Ovary (tissue), 9 donors: ENCODE data around the gene DKK3. TPM values are rescaled to one million over a fixed set of nuclear protein-coding genes. Genes with fewer than 3 reads are reported as not detected.

Source experiments
- DNase-seq, 5 donors: peaks; one replicate each; pipeline ENCODE4 v3.0.0-alpha.2; 2019 to 2020
- H3K27ac ChIP-seq, 2 donors: fragments of 200-600 bp; one replicate each; pipeline versions ENCODE4 v1.5.1 to v1.8.0; 2019 to 2022
- H3K27me3 ChIP-seq: fragments of 200-600 bp; one replicate; pipeline ENCODE4 v1.8.0; 2022
- H3K36me3 ChIP-seq: fragments of 200-600 bp; sonication (generic); one replicate; pipeline ENCODE4 v1.5.1; 2019
- H3K4me1 ChIP-seq: one replicate; pipeline ENCODE4 v1.8.1; 2013; ENCODE audit warnings: mild to moderate bottlenecking, moderate library complexity; ENCODE audit not compliant: insufficient read depth
- H3K4me3 ChIP-seq: fragments of 200-600 bp; sonication (generic); one replicate; pipeline ENCODE4 v1.5.1; 2017
- H3K9me3 ChIP-seq, 2 donors: fragments of 200-600 bp in 1 of 2; sonication (generic) in 1 of 2; one replicate each; pipeline versions ENCODE4 v1.5.1 to v1.8.1; 2013 to 2019; ENCODE audit warnings: mild to moderate bottlenecking in 1 of 2, moderate library complexity in 1 of 2
- EP300 ChIP-seq: sonication (generic); formaldehyde crosslinking; IDR thresholded peaks from one replicate; pipeline ENCODE4 v1.6.1; 2017; ENCODE audit warnings: antibody characterized with exemption
- POLR2A ChIP-seq: fragments of 450-650 bp; IDR thresholded peaks from one replicate; pipeline ENCODE4 v1.6.1; 2017; ENCODE audit warnings: antibody characterized with exemption, mild to moderate bottlenecking, moderate library complexity
- WGBS, 3 donors: extraction: QIAGEN DNeasy Blood & Tissue Kit in 1 of 3; methylation state at CpG; one replicate each; pipeline versions ENCODE4 v1.1.5 to v1.1.7; 2013 to 2017; 5-methylcytosine and 5-hydroxymethylcytosine counted together
- intact Hi-C, 4 donors: fragments of 100-400 bp; cut with DNase I; formaldehyde crosslinking; loops; one replicate each; pipeline versions ENCODE4 v1.11.0 to v1.15.1; 2022 to 2023
- polyA plus RNA-seq, 2 donors: library from polyadenylated mRNA; stranded (reverse); fragments of 200-250 nt in 1 of 2; fragments of 350-450 nt in 1 of 2; fragmentation: Illumina TruSeq in 1 of 2; extraction: RNeasy Lipid Tissue Mini Kit (QIAGEN cat#74804) in 1 of 2; gene quantifications; one replicate each; pipeline ENCODE4 v1.2.3, GENCODE V29; 2013 to 2014
- total RNA-seq, 7 donors: library from RNA; depleted of rRNA in 2 of 7; stranded (reverse); fragments of >200 nt in 2 of 7; fragmentation: NEBNext Ultra II Directional in 3 of 7; extraction: Animal tissue kit (Norgen Biotek cat#: 25700) in 3 of 7; gene quantifications; one replicate each; pipeline versions ENCODE4 v1.1.0 to v1.2.4, GENCODE V29; 2016 to 2023
- TF ChIP-seq, protein P1 (sequence below), 3 donors: fragments of 450-650 bp in 2 of 3; fragments of 200-600 bp in 1 of 3; IDR thresholded peaks; one replicate each; pipeline versions ENCODE4 v1.5.1 to v1.8.0; 2016 to 2022; ENCODE audit warnings: antibody characterized with exemption in 3 of 3, mild to moderate bottlenecking in 1 of 3
- donor health status: DM: no; HTN: no; CAD: no; lungs with moderate emphysema.
- donor health status: DM: no; HTN: no; CAD: no.
- donor health status: Bipolar disorder and iron deficiency.
- donor health status: DM: yes; HTN: yes; CAD: no.
- donor health status: DM: no; HTN: no; CAD: no.
- donor health status: DM: yes; HTN: yes; CAD: no.

The DKK3 gene
- total and polyA plus RNA-seq, 9 donors = 33.9 to 255 (median 62.8) TPM

DNA sequence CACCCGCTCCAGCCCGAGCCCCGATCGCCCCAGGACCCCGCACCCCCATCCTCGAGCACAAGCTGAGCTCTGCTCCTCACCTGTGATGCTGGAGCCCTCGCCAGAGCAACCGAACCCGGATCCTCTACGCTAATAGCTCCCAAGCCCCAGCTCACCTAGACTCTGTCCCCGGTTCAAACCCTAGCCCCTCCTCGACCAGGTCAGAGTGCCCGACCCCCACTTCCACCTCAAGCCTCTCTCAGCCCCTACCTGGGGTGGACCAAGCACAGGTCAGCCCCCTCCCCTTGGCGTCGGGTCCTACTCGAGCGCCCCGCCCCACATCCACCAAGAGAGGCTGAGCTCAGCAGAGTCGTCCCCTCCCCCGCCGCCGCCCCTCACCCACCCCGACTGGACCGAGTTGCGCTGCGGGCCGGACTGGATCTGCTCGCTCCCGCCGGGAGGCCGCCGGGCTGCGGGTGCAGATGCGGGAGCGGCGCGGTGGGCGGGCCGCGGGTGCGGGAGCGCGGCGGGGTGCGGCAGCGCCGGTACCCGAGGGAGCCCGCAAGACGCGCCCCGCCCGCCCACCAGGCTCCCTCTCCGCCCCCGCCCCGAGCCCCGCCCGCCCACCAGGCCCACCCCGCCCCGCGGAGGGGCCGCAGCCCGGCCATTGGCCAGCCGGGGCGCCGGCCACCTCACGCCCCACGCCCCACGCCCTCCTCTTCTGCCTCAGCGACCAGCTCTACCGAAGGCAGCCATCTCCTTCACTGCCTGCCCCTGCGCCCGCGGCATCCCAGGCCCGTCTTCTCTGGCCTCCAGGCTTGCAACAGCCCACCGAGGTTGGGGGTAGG, 577 bp upstream of the DKK3 start:
- DNase-seq = peak; percentile 20 to 67 (median 50)
- WGBS, 3 donors = 1 to 2% (median 2%) methylated on average over 23 to 65 of the region's 76 CpGs

DNA sequence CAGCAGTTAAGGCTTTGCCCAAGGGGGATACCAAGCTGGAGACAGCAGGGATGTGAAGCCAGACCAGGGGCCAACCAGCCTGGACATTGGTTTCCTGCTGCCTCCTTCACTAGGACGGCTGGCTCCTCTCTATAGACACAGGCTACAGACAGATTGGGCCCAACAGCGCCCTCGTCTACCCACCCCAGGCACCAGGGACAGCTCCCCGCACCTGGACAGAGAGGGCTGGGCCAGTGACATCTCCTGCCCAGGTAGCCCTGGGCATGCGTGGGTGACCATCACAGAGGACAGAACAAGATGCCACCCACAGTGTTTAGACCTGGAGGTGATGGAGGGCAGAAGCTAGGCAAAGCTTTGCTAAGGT, 1.2 kb downstream of the DKK3 start:
- intact Hi-C loops = loop anchor here in 1 of 4 donors (5.0 kb wide), 1 partner anchor 35 kb away; no protein-coding TSS in a partner anchor
- no peaks in the 10 kb centered on the region for H3K9me3 ChIP-seq
- no peak for DNase-seq
- H3K27me3 ChIP-seq = no peaks in the 10 kb centered on the region
- H3K4me1 ChIP-seq = peaks cover 9% of the 10 kb centered on the region
- no peak overlapping the region for H3K27ac ChIP-seq
- no peaks in the 10 kb centered on the region for H3K36me3 ChIP-seq
- no peak for TF ChIP-seq EP300
- TF ChIP-seq, protein P1, sequence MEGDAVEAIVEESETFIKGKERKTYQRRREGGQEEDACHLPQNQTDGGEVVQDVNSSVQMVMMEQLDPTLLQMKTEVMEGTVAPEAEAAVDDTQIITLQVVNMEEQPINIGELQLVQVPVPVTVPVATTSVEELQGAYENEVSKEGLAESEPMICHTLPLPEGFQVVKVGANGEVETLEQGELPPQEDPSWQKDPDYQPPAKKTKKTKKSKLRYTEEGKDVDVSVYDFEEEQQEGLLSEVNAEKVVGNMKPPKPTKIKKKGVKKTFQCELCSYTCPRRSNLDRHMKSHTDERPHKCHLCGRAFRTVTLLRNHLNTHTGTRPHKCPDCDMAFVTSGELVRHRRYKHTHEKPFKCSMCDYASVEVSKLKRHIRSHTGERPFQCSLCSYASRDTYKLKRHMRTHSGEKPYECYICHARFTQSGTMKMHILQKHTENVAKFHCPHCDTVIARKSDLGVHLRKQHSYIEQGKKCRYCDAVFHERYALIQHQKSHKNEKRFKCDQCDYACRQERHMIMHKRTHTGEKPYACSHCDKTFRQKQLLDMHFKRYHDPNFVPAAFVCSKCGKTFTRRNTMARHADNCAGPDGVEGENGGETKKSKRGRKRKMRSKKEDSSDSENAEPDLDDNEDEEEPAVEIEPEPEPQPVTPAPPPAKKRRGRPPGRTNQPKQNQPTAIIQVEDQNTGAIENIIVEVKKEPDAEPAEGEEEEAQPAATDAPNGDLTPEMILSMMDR (IDR thresholded peaks at IDR 0.05) = no peak
- TF ChIP-seq POLR2A = no peak
- 91 to 97% (median 94%) methylated on average over 5 of the region's 5 CpGs for WGBS, 3 donors
- H3K4me3 ChIP-seq = no peak overlapping the region

More for the DNA sequence above, 577 bp upstream of the DKK3 start:
- H3K27ac ChIP-seq = peak overlapping the region in 1 of 2 donors; percentile 46
- no peaks in the 10 kb centered on the region for H3K9me3 ChIP-seq
- peak overlapping the region; percentile 49 for H3K4me3 ChIP-seq
- H3K36me3 ChIP-seq = no peaks in the 10 kb centered on the region
- intact Hi-C loops = loop anchor here in 1 of 4 donors (5.0 kb wide), 1 partner anchor 37 kb away; no protein-coding TSS in a partner anchor
- H3K27me3 ChIP-seq = no peaks in the 10 kb centered on the region
- peaks cover 9% of the 10 kb centered on the region for H3K4me1 ChIP-seq
- TF ChIP-seq POLR2A (no peak), EP300 (no peak)
- TF ChIP-seq, protein P1 (IDR thresholded peaks at IDR 0.05) = no peak

DNA sequence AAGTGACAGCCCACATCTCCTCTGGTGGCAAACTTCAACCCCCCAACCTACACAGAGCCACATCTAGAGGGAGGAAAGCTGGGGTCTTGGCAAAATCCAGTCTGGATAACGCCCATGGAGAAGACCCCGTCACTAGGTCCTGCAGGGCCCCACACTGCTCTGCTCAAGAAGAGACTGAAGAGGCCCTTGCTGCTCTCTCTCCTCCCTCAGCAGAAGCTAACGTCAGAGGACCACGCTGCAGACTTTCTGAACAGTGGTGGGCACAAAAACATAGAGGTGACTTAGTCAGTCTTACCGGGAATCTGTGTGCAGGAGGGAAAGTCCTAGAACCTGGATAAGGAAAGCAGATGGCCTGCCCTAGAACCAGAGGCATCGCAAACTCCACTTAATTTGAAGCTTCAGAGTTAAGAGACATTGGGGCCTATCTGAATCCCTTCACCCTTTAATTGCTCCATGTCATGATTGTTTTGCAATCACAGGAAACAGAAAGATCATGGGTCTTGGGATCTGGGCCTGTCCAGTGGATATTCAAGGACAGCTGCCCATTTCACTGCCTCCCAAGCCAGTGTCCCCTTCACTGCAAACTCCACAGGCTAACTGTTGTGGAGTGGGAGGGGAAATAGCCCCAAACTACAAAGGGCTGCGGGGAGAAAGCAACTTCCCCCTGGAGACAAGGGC, 1.7 kb downstream of the DKK3 start:
- WGBS, 3 donors = 90 to 94% (median 93%) methylated on average over 7 of the region's 7 CpGs
- TF ChIP-seq, protein P1 (IDR thresholded peaks at IDR 0.05) = no peak
- TF ChIP-seq EP300 = no peak
- no peak for TF ChIP-seq POLR2A
- Histone ChIP-seq H3K4me1 (peaks cover 9% of the 10 kb centered on the region), H3K36me3 (no peaks in the 10 kb centered on the region), H3K9me3 (no peaks in the 10 kb centered on the region), H3K27me3 (no peaks in the 10 kb centered on the region), H3K4me3 (no peak overlapping the region), H3K27ac (no peak overlapping the region)
- no peak for DNase-seq
- intact Hi-C loops = loop anchor here in 1 of 4 donors (5.0 kb wide), 1 partner anchor 34 kb away; no protein-coding TSS in a partner anchor

DNA sequence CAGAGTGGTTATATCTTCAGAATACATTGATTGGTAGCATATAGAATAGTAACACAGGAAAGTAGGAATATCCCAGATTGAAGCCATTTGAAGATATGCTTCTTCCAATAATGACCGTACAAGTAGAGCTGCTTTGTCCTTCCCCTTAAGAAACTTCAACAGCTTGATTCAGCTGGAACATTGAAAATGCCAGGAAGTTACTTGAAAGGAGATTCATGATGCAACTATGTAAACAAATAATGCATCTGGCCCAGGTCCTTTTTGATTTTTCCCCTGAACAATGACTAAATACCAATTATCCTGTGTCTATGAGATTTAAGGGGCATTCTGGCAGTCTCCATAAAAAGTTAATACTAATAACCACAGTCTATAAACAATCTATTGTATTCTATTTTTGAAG, 3.0 kb downstream of the DKK3 start:
- H3K27ac ChIP-seq = no peak overlapping the region
- TF ChIP-seq, protein P1 (IDR thresholded peaks at IDR 0.05) = no peak
- TF ChIP-seq EP300 = no peak
- TF ChIP-seq POLR2A = no peak
- no peaks in the 10 kb centered on the region for H3K9me3 ChIP-seq
- DNase-seq = no peak
- peaks cover 9% of the 10 kb centered on the region for H3K4me1 ChIP-seq
- H3K4me3 ChIP-seq = no peak overlapping the region
- WGBS, 3 donors = 10 to 32% (median 13%) methylated on average over 1 of the region's 1 CpG
- intact Hi-C loops = loop anchor here in 1 of 4 donors (5.0 kb wide), 1 partner anchor 33 kb away; no protein-coding TSS in a partner anchor
- no peaks in the 10 kb centered on the region for H3K36me3 ChIP-seq
- H3K27me3 ChIP-seq = no peaks in the 10 kb centered on the region
